Measurements from ENCODE around the gene DCXR.
A peak's percentile ranks its signal among the peaks of the same experiment; 100 is the strongest.

Gene DCXR

GRCh38 chr17:82035956-82036633, 1.4 kb downstream of the DCXR start:
- Histone ChIP-seq H3K18ac (ENCODE audit: low read depth in 1 of 2, low read length in 2 of 2) (no peak overlapping the region), H3K4me3 (ENCODE audit: insufficient read depth in 1 of 2, low read depth in 1 of 2, low read length in 2 of 2) (peak overlapping the region in 1 of 2 experiments; percentile 86), H2BK120ac (ENCODE audit: low read depth, low read length) (no peak overlapping the region), H3K79me1 (replicated peaks; ENCODE audit: low read length, poor library complexity, severe bottlenecking) (peaks cover 15% of the 10 kb centered on the region), H3K9ac (ENCODE audit: low read length) (peak overlapping the region; percentile 83), H2BK12ac (ENCODE audit: low read length in 2 of 2) (peak overlapping the region in 1 of 2 experiments; percentile 45), H3K4me2 (ENCODE audit: low read length, poor library complexity, severe bottlenecking) (peak overlapping the region; percentile 75), H3K9me3 (ENCODE audit: control insufficient read depth, low read length) (no peaks in the 10 kb centered on the region), H2BK15ac (ENCODE audit: low read depth, poor library complexity, severe bottlenecking) (peak overlapping the region; percentile 70), H3K4me1 (ENCODE audit: control insufficient read depth, insufficient read depth, low read depth, low read length) (peaks cover 21% of the 10 kb centered on the region), H3K23ac (ENCODE audit: low read length in 2 of 2) (no peak overlapping the region), H2BK5ac (ENCODE audit: low read depth, low read length, poor library complexity, severe bottlenecking) (no peak overlapping the region), H2AFZ (ENCODE audit: low read depth, low read length) (no peak overlapping the region), H2AK5ac (ENCODE audit: low read length, severe bottlenecking) (no peak overlapping the region), H4K91ac (ENCODE audit: low read length) (peak overlapping the region; percentile 62), H3K4ac (ENCODE audit: low read depth in 1 of 2, low read length in 2 of 2) (no peak overlapping the region), H3K27me3 (ENCODE audit: control insufficient read depth in 1 of 2, insufficient read depth in 1 of 2, low read length in 2 of 2) (peaks cover 0 to 12% of the 10 kb centered on the region in 2 experiments), H3K27ac (ENCODE audit: low read length, poor library complexity, severe bottlenecking) (no peak overlapping the region), H4K8ac (ENCODE audit: low read length) (no peak overlapping the region), H3K14ac (ENCODE audit: low read length in 2 of 2) (no peak overlapping the region), H3K36me3 (ENCODE audit: control insufficient read depth in 1 of 2, insufficient read depth in 2 of 2, low read depth in 1 of 2, low read length in 2 of 2) (peaks cover 0 to 24% of the 10 kb centered on the region in 2 experiments)
- DNase-seq, result no peak
- WGBS, result 97% methylated on average over 16 of the region's 20 CpGs

GRCh38 chr17:82035488-82035887, 2.0 kb downstream of the DCXR start:
- Histone ChIP-seq H3K18ac (ENCODE audit: low read depth in 1 of 2, low read length in 2 of 2) (no peak overlapping the region), H3K9me3 (ENCODE audit: control insufficient read depth, low read length) (no peaks in the 10 kb centered on the region), H3K23ac (ENCODE audit: low read length in 2 of 2) (no peak overlapping the region), H3K27me3 (ENCODE audit: control insufficient read depth in 1 of 2, insufficient read depth in 1 of 2, low read length in 2 of 2) (peaks cover 0 to 12% of the 10 kb centered on the region in 2 experiments), H3K79me1 (replicated peaks; ENCODE audit: low read length, poor library complexity, severe bottlenecking) (peaks cover 15% of the 10 kb centered on the region), H2BK12ac (ENCODE audit: low read length in 2 of 2) (no peak overlapping the region), H4K91ac (ENCODE audit: low read length) (no peak overlapping the region), H4K8ac (ENCODE audit: low read length) (no peak overlapping the region), H2BK5ac (ENCODE audit: low read depth, low read length, poor library complexity, severe bottlenecking) (no peak overlapping the region), H3K14ac (ENCODE audit: low read length in 2 of 2) (no peak overlapping the region), H3K4me2 (ENCODE audit: low read length, poor library complexity, severe bottlenecking) (no peak overlapping the region), H3K4me3 (ENCODE audit: insufficient read depth in 1 of 2, low read depth in 1 of 2, low read length in 2 of 2) (no peak overlapping the region), H2AFZ (ENCODE audit: low read depth, low read length) (no peak overlapping the region), H2BK120ac (ENCODE audit: low read depth, low read length) (no peak overlapping the region), H2AK5ac (ENCODE audit: low read length, severe bottlenecking) (no peak overlapping the region), H3K4ac (ENCODE audit: low read depth in 1 of 2, low read length in 2 of 2) (no peak overlapping the region), H3K9ac (ENCODE audit: low read length) (no peak overlapping the region), H3K4me1 (ENCODE audit: control insufficient read depth, insufficient read depth, low read depth, low read length) (peaks cover 25% of the 10 kb centered on the region), H3K27ac (ENCODE audit: low read length, poor library complexity, severe bottlenecking) (no peak overlapping the region), H2BK15ac (ENCODE audit: low read depth, poor library complexity, severe bottlenecking) (no peak overlapping the region), H3K36me3 (ENCODE audit: control insufficient read depth in 1 of 2, insufficient read depth in 2 of 2, low read depth in 1 of 2, low read length in 2 of 2) (peaks cover 0 to 24% of the 10 kb centered on the region in 2 experiments)
- WGBS, result 93% methylated on average over 8 of the region's 8 CpGs
- DNase-seq, result no peak

- 90% methylated on average over 23 of the region's 23 CpGs for WGBS
- H2BK5ac ChIP-seq (ENCODE audit: low read depth, low read length, poor library complexity, severe bottlenecking), result no peak overlapping the region
- H2AFZ ChIP-seq (ENCODE audit: low read depth, low read length), result no peak overlapping the region
- no peak overlapping the region for H2BK12ac ChIP-seq (ENCODE audit: low read length in 2 of 2)
- H3K18ac ChIP-seq (ENCODE audit: low read depth in 1 of 2, low read length in 2 of 2), result no peak overlapping the region
- no peak overlapping the region for H3K4me3 ChIP-seq (ENCODE audit: insufficient read depth in 1 of 2, low read depth in 1 of 2, low read length in 2 of 2)
- no peak overlapping the region for H2BK15ac ChIP-seq (ENCODE audit: low read depth, poor library complexity, severe bottlenecking)
- peaks cover 0 to 31% of the 10 kb centered on the region in 2 experiments for H3K36me3 ChIP-seq (ENCODE audit: control insufficient read depth in 1 of 2, insufficient read depth in 2 of 2, low read depth in 1 of 2, low read length in 2 of 2)
- no peak overlapping the region for H3K4ac ChIP-seq (ENCODE audit: low read depth in 1 of 2, low read length in 2 of 2)
- peaks cover 15% of the 10 kb centered on the region for H3K79me1 ChIP-seq (replicated peaks; ENCODE audit: low read length, poor library complexity, severe bottlenecking)
- peaks cover 29% of the 10 kb centered on the region for H3K4me1 ChIP-seq (ENCODE audit: control insufficient read depth, insufficient read depth, low read depth, low read length)
- no peak overlapping the region for H2BK120ac ChIP-seq (ENCODE audit: low read depth, low read length)
- H3K23ac ChIP-seq (ENCODE audit: low read length in 2 of 2), result no peak overlapping the region
- H3K9me3 ChIP-seq (ENCODE audit: control insufficient read depth, low read length), result no peaks in the 10 kb centered on the region
- H3K14ac ChIP-seq (ENCODE audit: low read length in 2 of 2), result no peak overlapping the region
- H3K27ac ChIP-seq (ENCODE audit: low read length, poor library complexity, severe bottlenecking), result no peak overlapping the region
- DNase-seq, result no peak
- H4K91ac ChIP-seq (ENCODE audit: low read length), result no peak overlapping the region
- peaks cover 0 to 12% of the 10 kb centered on the region in 2 experiments for H3K27me3 ChIP-seq (ENCODE audit: control insufficient read depth in 1 of 2, insufficient read depth in 1 of 2, low read length in 2 of 2)
- no peak overlapping the region for H2AK5ac ChIP-seq (ENCODE audit: low read length, severe bottlenecking)
- no peak overlapping the region for H3K9ac ChIP-seq (ENCODE audit: low read length)
- H4K8ac ChIP-seq (ENCODE audit: low read length), result no peak overlapping the region
- no peak overlapping the region for H3K4me2 ChIP-seq (ENCODE audit: low read length, poor library complexity, severe bottlenecking)
Measured at GRCh38 chr17:82034371-82035011, 3.0 kb downstream of the DCXR start.

- Histone ChIP-seq H4K91ac (ENCODE audit: low read length) (peak overlapping the region; percentile 53), H3K4ac (ENCODE audit: low read depth in 1 of 2, low read length in 2 of 2) (no peak overlapping the region), H3K27me3 (ENCODE audit: control insufficient read depth in 1 of 2, insufficient read depth in 1 of 2, low read length in 2 of 2) (peaks cover 0 to 12% of the 10 kb centered on the region in 2 experiments), H3K79me1 (replicated peaks; ENCODE audit: low read length, poor library complexity, severe bottlenecking) (peaks cover 15% of the 10 kb centered on the region), H2BK5ac (ENCODE audit: low read depth, low read length, poor library complexity, severe bottlenecking) (no peak overlapping the region), H2BK120ac (ENCODE audit: low read depth, low read length) (no peak overlapping the region), H2AFZ (ENCODE audit: low read depth, low read length) (no peak overlapping the region), H3K23ac (ENCODE audit: low read length in 2 of 2) (no peak overlapping the region), H3K4me3 (ENCODE audit: insufficient read depth in 1 of 2, low read depth in 1 of 2, low read length in 2 of 2) (no peak overlapping the region), H2BK15ac (ENCODE audit: low read depth, poor library complexity, severe bottlenecking) (no peak overlapping the region), H3K14ac (ENCODE audit: low read length in 2 of 2) (no peak overlapping the region), H4K8ac (ENCODE audit: low read length) (no peak overlapping the region), H3K4me2 (ENCODE audit: low read length, poor library complexity, severe bottlenecking) (no peak overlapping the region), H3K9me3 (ENCODE audit: control insufficient read depth, low read length) (no peaks in the 10 kb centered on the region), H2BK12ac (ENCODE audit: low read length in 2 of 2) (no peak overlapping the region), H3K18ac (ENCODE audit: low read depth in 1 of 2, low read length in 2 of 2) (no peak overlapping the region), H2AK5ac (ENCODE audit: low read length, severe bottlenecking) (no peak overlapping the region), H3K27ac (ENCODE audit: low read length, poor library complexity, severe bottlenecking) (no peak overlapping the region), H3K4me1 (ENCODE audit: control insufficient read depth, insufficient read depth, low read depth, low read length) (peaks cover 29% of the 10 kb centered on the region), H3K9ac (ENCODE audit: low read length) (no peak overlapping the region), H3K36me3 (ENCODE audit: control insufficient read depth in 1 of 2, insufficient read depth in 2 of 2, low read depth in 1 of 2, low read length in 2 of 2) (peaks cover 0 to 40% of the 10 kb centered on the region in 2 experiments)
- 95% methylated on average over 37 of the region's 38 CpGs for WGBS
- no peak for DNase-seq
Measured at GRCh38 chr17:82033359-82034085, 4.0 kb downstream of the DCXR start.

Data from mesenchymal stem cell (in vitro differentiated cells and primary cell).